Left lung (tissue), 10 donors: Measurements from ENCODE around the gene CFAP58. TPM values are rescaled to one million over a fixed set of nuclear protein-coding genes. Genes with fewer than 3 reads are reported as not detected.
A peak's percentile ranks its signal among the peaks of the same experiment; 100 is the strongest.

ENCODE experiments used
- ATAC-seq: fragments of 200-7000 bp; cut with Tn5 transposase; one replicate; pipeline ENCODE4 v1.9.1; 2020; ENCODE audit warnings: moderate library complexity
- DNase-seq, 4 donors: peaks; one replicate each; pipeline ENCODE4 v3.0.0-alpha.2; 2013 to 2020
- H3K27ac ChIP-seq, 2 donors: fragments of 200-600 bp; sonication (generic) in 1 of 2; one replicate each; pipeline versions ENCODE4 v1.5.0 to v1.8.0; 2020 to 2021
- H3K27me3 ChIP-seq, 2 donors: fragments of 200-600 bp; sonication (generic) in 1 of 2; one replicate each; pipeline versions ENCODE4 v1.5.0 to v1.8.0; 2020 to 2021
- H3K36me3 ChIP-seq, 2 donors: fragments of 200-600 bp; sonication (generic) in 1 of 2; one replicate each; pipeline versions ENCODE4 v1.5.0 to v1.8.0; 2020 to 2021
- H3K4me1 ChIP-seq, 2 donors: fragments of 200-600 bp; one replicate each; pipeline ENCODE4 v1.8.0; 2021
- H3K4me3 ChIP-seq, 2 donors: fragments of 200-600 bp; sonication (generic) in 1 of 2; one replicate each; pipeline versions ENCODE4 v1.5.0 to v1.8.0; 2020 to 2021; ENCODE audit warnings: mild to moderate bottlenecking in 1 of 2
- H3K9me3 ChIP-seq, 2 donors: fragments of 200-600 bp; sonication (generic) in 1 of 2; one replicate each; pipeline versions ENCODE4 v1.5.0 to v1.8.0; 2020 to 2021
- CTCF ChIP-seq, 2 donors: fragments of 200-600 bp; sonication (generic) in 1 of 2; IDR thresholded peaks; one replicate each; pipeline versions ENCODE4 v1.5.0 to v1.8.0; 2021; ENCODE audit warnings: antibody characterized with exemption in 2 of 2
- intact Hi-C, 2 donors: fragments of 100-400 bp; cut with DNase I; formaldehyde crosslinking; loops; one replicate each; pipeline versions ENCODE4 v1.11.2 to v1.14.2; 2022
- polyA plus RNA-seq, 6 donors: library from polyadenylated mRNA; unstranded; fragments of 120-200 nt; gene quantifications; one replicate each; pipeline ENCODE4 v1.2.1, GENCODE V29; 2013; ENCODE audit not compliant: insufficient read length in 6 of 6
- total RNA-seq, 2 donors: library from RNA; stranded (reverse); fragmentation: NEBNext Ultra II Directional; extraction: Animal tissue kit (Norgen Biotek cat#: 25700); gene quantifications; one replicate each; pipeline ENCODE4 v1.2.1, GENCODE V29; 2021
- donor health status: DM: no; HTN: yes; CAD: no.
- donor health status: DM: no; HTN: no; CAD: no.

Gene CFAP58
- total and polyA plus RNA-seq, 8 donors: 0.29 to 2.2 (median 1.6) TPM

GRCh38 chr10:104415526-104416165 is 62.0 kb downstream of the CFAP58 start:
- no peak for DNase-seq
- no peak for TF ChIP-seq CTCF (IDR thresholded peaks at IDR 0.05)
- H3K9me3 ChIP-seq: no peaks in the 10 kb centered on the region
- no peaks in the 10 kb centered on the region for H3K36me3 ChIP-seq
- peaks cover 0 to 4% of the 10 kb centered on the region in 2 donors for H3K4me1 ChIP-seq
- H3K27ac ChIP-seq: no peak overlapping the region
- no peak overlapping the region for H3K4me3 ChIP-seq
- H3K27me3 ChIP-seq: no peaks in the 10 kb centered on the region
- ATAC-seq: no peak
- intact Hi-C loops: no loop called here

- H3K4me1 ChIP-seq: peaks cover 0 to 4% of the 10 kb centered on the region in 2 donors
- no peaks in the 10 kb centered on the region for H3K36me3 ChIP-seq
- H3K4me3 ChIP-seq: no peak overlapping the region
- DNase-seq (no peak), ATAC-seq (no peak)
- no peaks in the 10 kb centered on the region for H3K9me3 ChIP-seq
- H3K27me3 ChIP-seq: no peaks in the 10 kb centered on the region
- TF ChIP-seq CTCF (IDR thresholded peaks at IDR 0.05): no peak
- no peak overlapping the region for H3K27ac ChIP-seq
- intact Hi-C loops: no loop called here
Observed at GRCh38 chr10:104416851-104417250, 63.2 kb downstream of the CFAP58 start.

- ATAC-seq (peak; percentile 18), DNase-seq (no peak)
- H3K4me1 ChIP-seq: peaks cover 0 to 4% of the 10 kb centered on the region in 2 donors
- no peak for TF ChIP-seq CTCF (IDR thresholded peaks at IDR 0.05)
- H3K27me3 ChIP-seq: no peaks in the 10 kb centered on the region
- no peak overlapping the region for H3K27ac ChIP-seq
- H3K9me3 ChIP-seq: no peaks in the 10 kb centered on the region
- no peak overlapping the region for H3K4me3 ChIP-seq
- no peaks in the 10 kb centered on the region for H3K36me3 ChIP-seq
- intact Hi-C loops: no loop called here
Observed at GRCh38 chr10:104417637-104418292, 64.1 kb downstream of the CFAP58 start.

GRCh38 chr10:104424719-104425118 is 71.1 kb downstream of the CFAP58 start:
- no peak overlapping the region for H3K27ac ChIP-seq
- H3K27me3 ChIP-seq: no peaks in the 10 kb centered on the region
- no peak for DNase-seq
- H3K9me3 ChIP-seq: no peaks in the 10 kb centered on the region
- ATAC-seq: no peak
- no peaks in the 10 kb centered on the region for H3K4me1 ChIP-seq
- H3K4me3 ChIP-seq: no peak overlapping the region
- intact Hi-C loops: no loop called here
- TF ChIP-seq CTCF (IDR thresholded peaks at IDR 0.05): no peak
- H3K36me3 ChIP-seq: no peaks in the 10 kb centered on the region

- H3K27ac ChIP-seq: no peak overlapping the region
- no peak overlapping the region for H3K4me3 ChIP-seq
- no peaks in the 10 kb centered on the region for H3K27me3 ChIP-seq
- no peak for DNase-seq
- TF ChIP-seq CTCF (IDR thresholded peaks at IDR 0.05): no peak
- intact Hi-C loops: no loop called here
- no peaks in the 10 kb centered on the region for H3K4me1 ChIP-seq
- H3K36me3 ChIP-seq: no peaks in the 10 kb centered on the region
- ATAC-seq: no peak
- H3K9me3 ChIP-seq: no peaks in the 10 kb centered on the region
Observed at GRCh38 chr10:104427989-104428388, 74.4 kb downstream of the CFAP58 start.
